Astrocyte of the cerebellum (primary cell): Measurements from ENCODE around the gene PITX2.
"Not testable (repeated sequence)": the region's sequence is repeated elsewhere in the genome, so short reads cannot be mapped to it uniquely, and the experiment has no call there.

Source experiments
- DNase-seq: peaks from one replicate; pipeline ENCODE4 v3.0.0-alpha.2; 2011; ENCODE audit warnings: low read depth
- H3K4me3 ChIP-seq: 2 replicates; pipeline ENCODE4 v1.5.1; 2011; ENCODE audit warnings: mild to moderate bottlenecking, low read depth, low read length, moderate library complexity
- in situ Hi-C: cut with HindIII; loops from 2 replicates; pipeline ENCODE4 v1.10.0; 2017; ENCODE audit warnings: low sequenced_read_pairs
- TF ChIP-seq, protein P1 (sequence below): IDR thresholded peaks from 2 replicates; pipeline ENCODE4 v1.5.1; 2012; ENCODE audit warnings: low read length, low read depth, moderate library complexity, mild to moderate bottlenecking; ENCODE audit errors: missing control alignments

PITX2 gene

DNA sequence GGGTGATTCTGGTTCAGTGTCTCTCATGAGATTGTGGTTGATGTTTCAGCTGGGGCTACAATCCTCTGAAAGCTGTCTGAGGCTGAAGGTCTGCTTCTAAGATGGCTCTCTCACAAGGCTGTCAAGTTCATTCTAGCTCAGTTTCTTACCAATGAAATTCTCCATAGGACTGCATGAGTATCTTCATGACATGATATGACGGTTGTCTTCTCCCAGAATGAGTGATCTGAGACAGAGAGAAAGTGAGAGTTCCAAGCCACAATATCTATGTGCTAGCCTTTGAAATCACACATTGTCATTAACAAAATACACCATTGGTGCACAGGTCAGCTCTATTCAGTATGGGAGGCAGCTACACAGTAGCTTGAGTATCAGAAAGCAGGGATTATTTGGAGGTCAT, 27.3 kb downstream of the PITX2 start:
- TF ChIP-seq, protein P1, sequence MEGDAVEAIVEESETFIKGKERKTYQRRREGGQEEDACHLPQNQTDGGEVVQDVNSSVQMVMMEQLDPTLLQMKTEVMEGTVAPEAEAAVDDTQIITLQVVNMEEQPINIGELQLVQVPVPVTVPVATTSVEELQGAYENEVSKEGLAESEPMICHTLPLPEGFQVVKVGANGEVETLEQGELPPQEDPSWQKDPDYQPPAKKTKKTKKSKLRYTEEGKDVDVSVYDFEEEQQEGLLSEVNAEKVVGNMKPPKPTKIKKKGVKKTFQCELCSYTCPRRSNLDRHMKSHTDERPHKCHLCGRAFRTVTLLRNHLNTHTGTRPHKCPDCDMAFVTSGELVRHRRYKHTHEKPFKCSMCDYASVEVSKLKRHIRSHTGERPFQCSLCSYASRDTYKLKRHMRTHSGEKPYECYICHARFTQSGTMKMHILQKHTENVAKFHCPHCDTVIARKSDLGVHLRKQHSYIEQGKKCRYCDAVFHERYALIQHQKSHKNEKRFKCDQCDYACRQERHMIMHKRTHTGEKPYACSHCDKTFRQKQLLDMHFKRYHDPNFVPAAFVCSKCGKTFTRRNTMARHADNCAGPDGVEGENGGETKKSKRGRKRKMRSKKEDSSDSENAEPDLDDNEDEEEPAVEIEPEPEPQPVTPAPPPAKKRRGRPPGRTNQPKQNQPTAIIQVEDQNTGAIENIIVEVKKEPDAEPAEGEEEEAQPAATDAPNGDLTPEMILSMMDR, result no peak
- no peak for DNase-seq
- in situ Hi-C loops, result no loop called here
- no peak overlapping the region for H3K4me3 ChIP-seq

DNA sequence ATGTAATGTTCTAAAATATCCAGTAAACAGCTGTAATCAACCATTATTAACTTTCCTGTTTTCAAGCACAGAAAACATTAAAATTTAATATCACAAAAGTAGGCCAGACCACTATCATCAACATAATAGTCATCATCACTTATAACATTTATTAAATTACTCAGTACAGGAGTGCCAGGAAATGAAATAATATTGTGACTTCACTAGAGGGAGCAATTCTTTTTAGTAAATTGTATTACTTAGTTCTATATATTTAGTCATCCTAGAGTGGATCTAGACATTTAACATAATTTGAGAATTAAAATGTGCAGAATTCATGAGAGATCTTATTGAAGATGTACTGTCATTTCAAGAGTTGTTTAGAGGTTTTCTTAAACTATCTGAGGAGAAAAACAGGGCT, 33.6 kb downstream of the PITX2 start:
- TF ChIP-seq, protein P1, result no peak
- DNase-seq, result no peak
- no peak overlapping the region for H3K4me3 ChIP-seq
- in situ Hi-C loops, result no loop called here

GRCh38 chr4:110587666-110588285, 35.1 kb downstream of the PITX2 start:
- in situ Hi-C loops, result no loop called here
- DNase-seq, result no peak
- TF ChIP-seq, protein P1, result no peak
- no peak overlapping the region for H3K4me3 ChIP-seq

DNA sequence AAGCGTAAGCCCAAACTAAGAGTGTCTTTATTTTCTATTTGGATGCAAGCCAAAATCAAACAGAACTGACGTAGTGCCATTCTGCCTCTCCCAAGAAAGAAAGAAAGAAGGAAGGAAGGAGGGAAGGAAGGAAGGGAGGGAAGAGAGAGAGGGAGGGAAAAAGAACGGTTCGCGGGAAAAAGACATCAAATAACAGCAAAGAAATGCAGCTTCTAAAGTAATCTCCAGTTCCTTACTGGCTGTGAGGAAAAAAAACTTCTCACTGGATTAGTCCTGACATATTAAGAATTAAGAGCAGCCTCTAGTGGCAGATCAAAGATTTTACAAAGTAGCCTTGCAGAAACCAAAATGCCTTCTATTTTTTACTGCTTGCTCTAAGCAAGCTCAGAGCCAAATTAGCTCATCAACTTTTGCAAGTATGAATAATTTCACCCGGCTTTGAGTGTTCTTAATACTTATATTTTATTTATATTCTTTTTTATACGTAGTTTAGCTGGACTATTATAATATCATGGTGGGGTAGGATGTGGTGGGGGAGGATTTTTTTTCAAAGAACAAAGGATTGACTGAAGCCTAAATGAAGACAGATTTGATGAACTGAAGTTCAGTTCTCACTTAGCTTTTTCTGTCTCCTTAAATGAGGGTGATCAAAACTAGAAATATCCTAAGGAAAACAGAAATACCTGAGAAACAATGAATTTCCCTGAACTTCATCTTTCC, 36.6 kb downstream of the PITX2 start:
- DNase-seq, result peak; percentile 57
- TF ChIP-seq, protein P1, result peak; percentile 71
- in situ Hi-C loops, result no loop called here
- peak overlapping the region; percentile 24 for H3K4me3 ChIP-seq

- H3K4me3 ChIP-seq, DNase-seq, in situ Hi-C loops: not testable (repeated sequence)
These were observed 46.2 kb downstream of the PITX2 start for GRCh38 chr4:110576696-110577095.
